Activated T-cell treated with anti-CD3 and anti-CD28 coated beads for 1 hour (primary cell): ENCODE data around the gene SARM1.

Experiments
- DNase-seq: peaks from one replicate; pipeline ENCODE4 v3.0.0-alpha.2; 2020; ENCODE audit warnings: low read depth

Gene SARM1

GRCh38 chr17:28395968-28396367 lies 24.5 kb downstream of the SARM1 start:
- no peak for DNase-seq

DNA sequence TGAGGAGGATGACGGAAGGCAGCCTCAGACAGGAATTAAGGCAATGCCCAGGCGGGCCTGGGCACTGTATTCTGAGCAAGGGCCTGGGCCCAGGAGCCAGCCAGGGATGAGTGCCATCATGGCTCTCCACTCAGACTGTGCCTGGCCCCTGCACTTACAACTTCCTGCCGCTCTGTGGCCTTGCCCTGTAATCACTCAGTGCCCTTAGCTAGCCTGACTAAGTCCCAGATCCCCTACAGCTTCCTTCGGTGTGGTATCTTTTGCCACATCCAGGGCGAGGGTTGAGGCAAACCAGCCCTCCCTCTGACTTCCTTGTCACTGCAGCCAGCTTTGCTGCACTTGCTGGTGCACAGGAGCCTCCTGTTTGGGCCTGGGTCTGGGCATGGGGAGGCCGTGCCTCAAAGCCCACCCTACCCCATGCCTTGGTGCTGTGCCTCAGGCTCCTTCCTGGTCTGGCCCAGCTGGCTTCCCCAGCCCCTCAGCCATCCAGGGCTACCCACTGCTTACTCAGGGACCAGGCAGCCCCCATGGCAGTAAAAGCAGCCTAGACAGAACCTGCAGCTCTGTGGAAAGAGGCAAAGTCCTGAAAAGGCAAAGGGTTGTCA lies 25.2 kb downstream of the SARM1 start:
- DNase-seq: no peak

GRCh38 chr17:28397275-28397674 lies 25.8 kb downstream of the SARM1 start:
- DNase-seq: no peak

DNA sequence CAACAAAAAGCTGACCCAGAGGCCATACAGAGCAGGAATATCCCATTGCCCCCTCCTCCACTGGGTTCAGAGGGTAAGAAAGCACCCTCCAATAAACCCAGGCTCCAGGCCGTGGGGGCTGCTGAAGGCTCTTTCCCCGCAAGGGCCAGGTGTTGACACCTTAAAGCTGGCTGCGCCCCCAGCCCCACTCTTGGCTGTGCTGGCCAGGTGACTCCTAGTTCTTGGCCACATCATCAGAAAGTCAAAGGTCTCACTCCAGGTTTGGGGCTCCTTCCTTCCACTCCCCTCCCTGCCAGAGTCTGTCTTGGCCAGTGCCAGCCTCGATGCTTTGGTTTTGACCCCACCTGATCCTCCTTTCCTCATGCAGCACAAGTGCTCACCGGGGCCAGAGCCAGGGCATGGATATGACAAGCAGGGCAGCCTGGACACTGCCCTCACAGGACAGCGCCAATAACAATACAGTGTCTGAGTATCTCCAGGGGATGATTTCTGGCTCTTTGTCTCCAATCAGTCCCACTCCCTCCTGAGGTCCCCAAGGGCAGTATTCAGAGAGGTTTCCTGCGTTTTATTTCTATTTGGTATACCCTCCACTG lies 26.3 kb downstream of the SARM1 start:
- no peak for DNase-seq

DNA sequence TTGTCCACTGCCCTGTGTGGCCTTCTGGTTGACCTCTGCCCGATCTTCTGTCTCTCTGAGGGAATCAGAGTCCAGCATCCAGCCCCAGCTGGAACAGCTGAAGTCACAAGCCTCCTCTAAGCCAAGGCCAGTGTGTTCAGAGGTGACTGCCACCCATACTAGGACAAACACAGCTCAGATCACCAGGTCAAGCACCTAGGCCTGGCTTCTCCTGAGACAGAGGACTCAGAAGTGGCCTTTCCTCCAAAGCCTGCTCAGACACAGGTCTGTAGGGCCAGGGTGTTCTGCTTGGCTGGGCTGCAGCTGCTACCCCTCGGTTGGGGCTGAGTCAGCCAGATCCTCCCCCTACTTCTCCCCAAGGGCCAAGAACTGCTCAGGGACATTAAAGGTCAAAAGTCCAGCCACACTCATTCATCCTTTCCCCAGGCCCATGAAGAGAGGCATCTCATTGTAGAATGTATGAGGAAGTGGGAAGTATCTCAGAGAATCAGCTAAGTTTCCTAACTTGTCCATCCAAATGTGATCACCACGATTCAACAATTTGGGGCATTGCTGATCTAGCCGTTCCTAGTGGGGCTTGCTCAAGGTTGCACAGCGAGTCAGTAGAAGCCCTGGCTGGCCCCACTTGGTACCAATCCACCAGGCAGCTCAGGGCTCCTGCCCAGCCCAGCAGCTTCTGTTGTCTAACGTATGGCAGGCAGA lies 26.9 kb downstream of the SARM1 start:
- DNase-seq: no peak

DNA sequence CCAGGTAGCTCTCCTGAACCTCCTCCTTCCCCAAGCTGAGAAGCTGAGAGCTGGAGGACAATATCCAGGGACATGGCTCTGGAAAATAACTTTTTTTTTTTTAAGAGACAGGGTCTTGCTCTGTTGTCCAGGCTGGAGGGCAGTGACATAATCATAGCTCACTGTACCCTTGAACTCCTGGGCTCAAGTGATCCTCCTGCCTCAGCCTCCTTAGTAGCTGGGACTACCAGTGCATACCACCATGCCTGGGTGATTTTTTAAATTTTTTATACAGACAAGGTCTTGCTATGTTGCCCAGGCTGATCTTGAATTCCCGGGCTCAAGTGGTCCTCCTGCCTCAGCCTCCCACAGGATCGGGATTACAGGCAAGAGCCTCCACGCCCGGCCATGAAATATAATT lies 28.3 kb downstream of the SARM1 start:
- no peak for DNase-seq

GRCh38 chr17:28402224-28402630 lies 30.7 kb downstream of the SARM1 start:
- DNase-seq: no peak

DNA sequence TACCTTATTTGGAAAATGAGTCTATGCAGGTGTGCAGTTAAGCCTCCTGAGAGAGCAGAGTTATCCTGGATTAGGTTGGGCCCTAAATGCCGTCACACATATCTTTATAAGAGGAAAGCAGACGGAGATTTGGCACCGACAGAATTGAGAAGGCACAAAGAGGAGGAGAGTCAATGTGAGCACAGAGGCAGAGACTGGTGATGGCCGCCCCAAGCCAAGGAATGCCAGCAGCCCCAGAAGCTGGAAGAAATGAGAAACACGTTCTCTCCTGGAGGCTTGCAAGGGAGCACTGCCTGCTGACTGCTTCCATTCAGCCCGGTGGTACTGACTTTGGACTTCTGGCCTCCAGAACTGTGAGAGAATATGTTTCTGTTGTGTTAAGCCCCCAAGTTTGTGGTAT lies 31.4 kb downstream of the SARM1 start:
- DNase-seq: no peak

- no peak for DNase-seq
Measured at GRCh38 chr17:28404007-28404406, 32.5 kb downstream of the SARM1 start.

GRCh38 chr17:28404461-28404811 lies 32.9 kb downstream of the SARM1 start:
- no peak for DNase-seq

- DNase-seq: no peak
Measured at GRCh38 chr17:28404812-28405570, 33.5 kb downstream of the SARM1 start.

GRCh38 chr17:28405632-28406472 lies 34.4 kb downstream of the SARM1 start, which contains the start of gene SLC46A1:
TSS of gene SLC46A1 (minus strand) at chr17:28406212. CDS start at chr17:28406114, 98 bp downstream.
- DNase-seq: peak; percentile 24

- no peak for DNase-seq
Measured at GRCh38 chr17:28406473-28406814, 35.0 kb downstream of the SARM1 start.

- DNase-seq: no peak
Measured at GRCh38 chr17:28407130-28407973, 35.9 kb downstream of the SARM1 start.

- no peak for DNase-seq
Measured at GRCh38 chr17:28407974-28408306, 36.4 kb downstream of the SARM1 start.

DNA sequence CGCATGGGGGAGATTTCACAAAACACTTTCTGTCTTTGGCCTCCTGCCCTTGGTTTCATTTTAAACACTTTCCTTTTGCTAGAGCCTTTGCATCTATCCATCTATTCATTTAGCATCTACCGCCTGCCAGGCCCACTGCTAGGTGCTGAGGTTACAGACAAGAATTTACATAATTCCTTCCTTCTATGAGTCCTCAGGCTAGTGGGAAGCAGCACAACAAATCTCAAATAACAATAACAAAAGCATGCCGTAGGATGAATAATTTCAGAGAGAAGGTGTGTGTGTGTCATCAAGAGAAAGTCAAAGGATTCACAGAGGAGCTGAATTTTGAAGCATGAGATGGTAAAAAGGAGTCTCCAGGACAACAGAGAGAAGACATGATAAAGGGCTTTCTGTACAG lies 40.6 kb downstream of the SARM1 start:
- DNase-seq: no peak

GRCh38 chr17:28413804-28414203 lies 42.3 kb downstream of the SARM1 start:
- no peak for DNase-seq

- no peak for DNase-seq
Measured at GRCh38 chr17:28415886-28416285, 44.4 kb downstream of the SARM1 start.

DNA sequence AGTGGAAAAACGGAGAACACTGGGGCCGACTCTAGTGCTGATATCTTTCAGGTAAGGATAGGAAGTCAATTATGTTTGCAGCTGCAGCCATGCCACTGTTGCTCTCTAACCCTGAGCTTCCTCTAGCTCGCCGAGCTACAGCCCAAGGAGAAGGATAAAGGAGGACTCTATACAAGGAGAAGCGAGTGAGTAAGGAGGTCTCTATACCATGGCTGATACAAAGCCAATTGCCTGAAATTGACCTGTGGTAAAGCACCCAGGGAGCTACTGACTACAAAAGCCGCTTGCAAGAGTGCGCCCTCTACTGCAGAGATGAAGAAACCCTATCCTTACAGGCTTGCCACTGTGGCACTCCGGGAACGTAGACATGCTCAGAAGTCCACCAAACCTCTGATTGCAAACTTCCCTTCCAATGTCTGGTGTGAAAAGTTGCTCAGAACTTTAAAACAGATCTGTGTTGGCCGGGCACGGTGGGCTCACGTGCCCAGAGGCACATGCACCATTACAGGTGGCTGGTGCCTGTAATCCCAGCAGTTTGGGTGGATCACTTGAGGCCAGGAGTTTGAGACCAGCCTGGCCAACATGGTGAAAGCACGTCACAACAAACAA lies 45.3 kb downstream of the SARM1 start:
- peak; percentile 36 for DNase-seq

DNA sequence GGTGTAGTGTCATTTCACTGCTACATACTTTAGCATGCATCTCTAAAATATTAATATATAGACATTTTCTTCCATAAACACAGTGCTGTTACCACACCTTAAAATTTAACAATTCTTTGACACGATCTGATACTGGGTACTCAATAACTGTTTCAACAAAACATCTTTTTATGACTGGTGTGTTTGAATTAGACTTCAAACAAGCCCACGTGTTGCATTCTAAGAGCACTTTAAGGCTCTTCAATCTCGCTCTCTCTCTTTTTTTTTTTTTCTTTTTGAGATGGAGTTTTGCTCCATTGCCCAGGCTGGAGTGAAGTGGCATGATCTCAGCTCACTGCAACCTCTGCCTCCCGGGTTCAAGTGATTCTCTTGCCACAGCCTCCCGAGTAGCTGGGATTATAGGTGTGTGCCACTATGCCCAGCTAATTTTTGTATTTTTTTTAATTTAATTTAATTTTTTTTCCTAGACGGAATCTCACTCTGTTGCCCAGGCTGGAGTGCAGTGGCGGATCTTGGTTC lies 50.4 kb downstream of the SARM1 start:
- no peak for DNase-seq

DNA sequence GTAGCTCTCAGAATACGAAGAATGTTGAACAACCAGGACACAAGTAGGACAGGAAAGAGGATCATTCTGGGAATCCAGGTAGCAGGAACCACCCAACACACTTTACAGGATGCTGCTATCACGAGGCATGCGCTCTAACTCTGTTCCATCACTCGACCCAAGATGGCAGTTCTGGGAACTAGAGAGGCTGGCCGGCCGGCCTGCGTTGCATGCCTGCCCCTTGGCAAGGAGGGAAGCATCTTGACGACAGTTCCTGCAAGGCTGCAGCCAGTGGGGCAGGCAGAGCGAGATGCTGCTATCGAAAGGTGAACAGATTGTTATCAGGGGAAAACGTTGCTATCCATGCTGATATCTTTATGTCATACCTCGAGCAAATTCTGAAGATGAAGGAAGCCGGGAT lies 53.7 kb downstream of the SARM1 start:
- DNase-seq: no peak
